ENCODE data around the gene EMC8. TPM values are rescaled to one million over a fixed set of nuclear protein-coding genes. Genes with fewer than 3 reads are reported as not detected.
A peak's percentile ranks its signal among the peaks of the same experiment; 100 is the strongest.

The EMC8 gene
- total RNA-seq (ENCODE audit: low replicate concordance) = 34.8 and 41.4 TPM in 2 replicates
- long read RNA-seq, partial matches to known transcripts = 0 of 4 reads
- long read RNA-seq, other reads (novel, unspliced or antisense) = 3 of 4 reads

DNA sequence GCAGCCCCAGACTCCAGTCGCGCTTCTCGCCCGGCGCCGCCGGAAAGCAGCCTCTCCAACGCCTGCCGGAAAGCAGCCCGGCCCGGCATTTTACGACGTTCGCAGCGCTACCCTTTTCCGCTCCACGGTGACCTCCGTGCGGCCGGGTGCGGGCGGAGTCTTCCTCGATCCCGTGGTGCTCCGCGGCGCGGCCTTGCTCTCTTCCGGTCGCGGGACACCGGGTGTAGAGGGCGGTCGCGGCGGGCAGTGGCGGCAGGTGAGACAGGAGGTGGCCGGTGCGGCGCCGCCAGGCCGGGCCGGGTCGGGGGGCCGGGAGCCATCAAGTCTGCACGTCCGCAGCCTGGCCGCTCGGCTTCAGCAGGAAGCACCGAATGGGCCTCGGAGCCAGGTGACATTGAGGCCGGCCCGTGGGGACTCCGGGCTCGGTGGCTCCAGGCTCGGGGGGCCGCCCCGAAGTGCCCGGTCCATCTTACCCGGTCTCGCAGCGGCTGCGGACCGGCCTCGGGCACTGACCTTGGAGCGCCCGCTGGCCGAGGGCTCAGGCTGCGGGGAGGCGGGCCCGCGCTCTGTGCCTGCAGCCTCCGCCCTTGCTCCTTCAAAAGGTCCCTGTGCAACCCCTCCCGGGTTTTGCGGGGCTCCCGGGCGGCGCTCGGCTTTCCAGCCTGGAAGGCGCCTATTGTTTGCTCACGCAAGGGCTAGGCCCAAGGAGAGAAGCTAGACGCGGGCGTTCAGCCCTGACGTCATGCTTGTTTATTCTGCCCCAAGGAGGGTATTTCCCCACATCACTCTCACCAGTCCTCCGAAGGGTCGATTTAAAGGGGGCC is at the start of gene EMC8, which contains the start of gene COX4I1:
Gene EMC8, minus strand, starts transcription at position 48 of the 824 bp plus-strand sequence. CDS start 249 bp downstream, outside the sequence.
Gene COX4I1, plus strand, starts transcription at position 199 of the 824 bp plus-strand sequence. CDS start 1,511 bp downstream, outside the sequence.
- peak within 1 kb of the TSS; percentile 95 for H3K4me3 Mint-ChIP-seq
- H3K36me3 Mint-ChIP-seq = peaks cover 38% of the 10 kb centered on the region
- peak; percentile 95 for DNase-seq (ENCODE audit: extremely low spot score, unreplicated experiment)
- no peaks in the 10 kb centered on the region for H3K9me3 Mint-ChIP-seq
- H3K27me3 Mint-ChIP-seq = no peaks in the 10 kb centered on the region
- peaks cover 27% of the 10 kb centered on the region for H3K4me1 Mint-ChIP-seq (ENCODE audit: unreplicated experiment)
- H3K27ac Mint-ChIP-seq = peak within 1 kb of the TSS; percentile 98
- TF ChIP-seq, protein P1, sequence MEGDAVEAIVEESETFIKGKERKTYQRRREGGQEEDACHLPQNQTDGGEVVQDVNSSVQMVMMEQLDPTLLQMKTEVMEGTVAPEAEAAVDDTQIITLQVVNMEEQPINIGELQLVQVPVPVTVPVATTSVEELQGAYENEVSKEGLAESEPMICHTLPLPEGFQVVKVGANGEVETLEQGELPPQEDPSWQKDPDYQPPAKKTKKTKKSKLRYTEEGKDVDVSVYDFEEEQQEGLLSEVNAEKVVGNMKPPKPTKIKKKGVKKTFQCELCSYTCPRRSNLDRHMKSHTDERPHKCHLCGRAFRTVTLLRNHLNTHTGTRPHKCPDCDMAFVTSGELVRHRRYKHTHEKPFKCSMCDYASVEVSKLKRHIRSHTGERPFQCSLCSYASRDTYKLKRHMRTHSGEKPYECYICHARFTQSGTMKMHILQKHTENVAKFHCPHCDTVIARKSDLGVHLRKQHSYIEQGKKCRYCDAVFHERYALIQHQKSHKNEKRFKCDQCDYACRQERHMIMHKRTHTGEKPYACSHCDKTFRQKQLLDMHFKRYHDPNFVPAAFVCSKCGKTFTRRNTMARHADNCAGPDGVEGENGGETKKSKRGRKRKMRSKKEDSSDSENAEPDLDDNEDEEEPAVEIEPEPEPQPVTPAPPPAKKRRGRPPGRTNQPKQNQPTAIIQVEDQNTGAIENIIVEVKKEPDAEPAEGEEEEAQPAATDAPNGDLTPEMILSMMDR (conservative IDR thresholded peaks at IDR 0.05) = no peak

DNA sequence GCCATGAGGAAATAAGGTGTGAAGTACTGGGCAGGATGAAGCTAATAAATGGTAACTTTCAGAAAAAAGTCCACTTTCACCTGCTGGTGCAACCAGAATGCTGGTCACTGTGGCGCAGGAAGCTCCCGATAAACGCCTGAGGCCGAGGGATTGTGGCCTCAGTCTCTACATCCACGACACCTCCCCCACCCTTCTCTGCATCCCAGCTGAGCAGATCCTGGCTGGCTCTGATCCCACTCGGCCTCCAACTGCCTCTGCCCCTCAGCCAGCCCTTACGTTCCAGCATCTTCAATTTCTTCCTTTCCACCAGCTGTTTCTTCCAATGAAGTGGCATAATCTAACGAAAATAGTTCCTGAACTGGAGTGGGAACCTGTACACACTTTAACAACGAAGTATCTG is 49.6 kb upstream of the EMC8 start:
- H3K9me3 Mint-ChIP-seq = no peaks in the 10 kb centered on the region

GRCh38 chr16:85847681-85848601 is 48.6 kb upstream of the EMC8 start:
- no peaks in the 10 kb centered on the region for H3K9me3 Mint-ChIP-seq
- no peak overlapping the region for H3K4me3 Mint-ChIP-seq
- no peaks in the 10 kb centered on the region for H3K36me3 Mint-ChIP-seq
- peaks cover 5% of the 10 kb centered on the region for H3K4me1 Mint-ChIP-seq (ENCODE audit: unreplicated experiment)
- peaks cover 17% of the 10 kb centered on the region for H3K27me3 Mint-ChIP-seq
- H3K27ac Mint-ChIP-seq = no peak overlapping the region
- no peak for DNase-seq (ENCODE audit: extremely low spot score, unreplicated experiment)
- TF ChIP-seq, protein P1 (conservative IDR thresholded peaks at IDR 0.05) = no peak

More for the DNA sequence above, 49.6 kb upstream of the EMC8 start:
- TF ChIP-seq, protein P1 (conservative IDR thresholded peaks at IDR 0.05) = no peak
- DNase-seq (ENCODE audit: extremely low spot score, unreplicated experiment) = no peak
- Mint-ChIP-seq H3K4me1 (ENCODE audit: unreplicated experiment) (peaks cover 5% of the 10 kb centered on the region), H3K4me3 (no peak overlapping the region), H3K27me3 (peaks cover 11% of the 10 kb centered on the region), H3K36me3 (no peaks in the 10 kb centered on the region), H3K27ac (no peak overlapping the region)

DNA sequence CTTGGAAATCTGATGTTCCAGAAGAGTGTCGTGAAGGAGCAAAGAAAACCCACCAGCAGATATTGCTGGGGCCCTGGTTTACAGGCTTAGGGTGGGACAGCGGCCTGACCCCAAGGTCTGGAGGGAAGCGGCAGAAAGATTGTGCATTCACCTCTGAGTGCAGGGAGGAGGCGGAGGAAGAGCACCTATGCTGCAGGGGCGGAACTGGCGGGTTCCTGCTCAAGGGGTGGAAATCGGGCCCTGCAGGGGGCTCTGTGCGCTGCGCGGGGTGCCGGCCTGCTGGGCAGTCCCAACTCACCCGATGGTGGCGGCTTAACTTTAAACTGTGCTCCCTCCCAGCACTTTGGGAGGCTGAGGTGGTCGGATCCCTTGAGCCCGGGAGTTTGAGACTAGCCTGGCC is 47.7 kb upstream of the EMC8 start:
- Mint-ChIP-seq H3K4me3 (no peak overlapping the region), H3K36me3 (no peaks in the 10 kb centered on the region), H3K9me3 (no peaks in the 10 kb centered on the region), H3K27ac (no peak overlapping the region), H3K27me3 (peaks cover 19% of the 10 kb centered on the region), H3K4me1 (ENCODE audit: unreplicated experiment) (peaks cover 5% of the 10 kb centered on the region)
- TF ChIP-seq, protein P1 (conservative IDR thresholded peaks at IDR 0.05) = no peak
- no peak for DNase-seq (ENCODE audit: extremely low spot score, unreplicated experiment)

DNA sequence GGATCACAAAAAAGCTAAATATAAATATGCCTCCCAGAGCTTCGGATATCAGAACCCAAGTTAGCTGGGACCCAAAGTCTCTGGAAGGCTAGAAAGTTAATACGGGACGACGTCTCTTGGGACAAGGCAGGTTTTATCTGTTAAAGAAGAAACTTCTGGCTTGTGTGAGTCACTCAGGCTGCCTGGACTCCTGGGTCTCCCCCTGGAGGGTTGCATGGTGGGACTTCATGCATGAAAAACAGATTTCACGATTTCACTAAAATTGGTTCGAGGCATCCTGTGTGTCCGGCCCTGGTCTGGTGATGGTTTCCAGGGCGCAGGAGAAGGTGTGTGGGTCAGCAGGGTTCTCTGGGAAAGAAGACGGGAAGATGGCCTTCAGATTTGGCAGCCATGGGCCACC is 47.1 kb upstream of the EMC8 start:
- Mint-ChIP-seq H3K27ac (no peak overlapping the region), H3K4me1 (ENCODE audit: unreplicated experiment) (peaks cover 5% of the 10 kb centered on the region), H3K9me3 (no peaks in the 10 kb centered on the region), H3K27me3 (peaks cover 17% of the 10 kb centered on the region), H3K36me3 (no peaks in the 10 kb centered on the region), H3K4me3 (no peak overlapping the region)
- TF ChIP-seq, protein P1 (conservative IDR thresholded peaks at IDR 0.05) = no peak
- DNase-seq (ENCODE audit: extremely low spot score, unreplicated experiment) = no peak

Data from type B pancreatic cell (in vitro differentiated cells).